ENCODE results near the gene FAM107B. TPM values are rescaled to one million over a fixed set of nuclear protein-coding genes. Genes with fewer than 3 reads are reported as not detected.
A peak's percentile ranks its signal among the peaks of the same experiment; 100 is the strongest.
"Not testable (repeated sequence)": the region's sequence is repeated elsewhere in the genome, so short reads cannot be mapped to it uniquely, and the experiment has no call there.

The FAM107B gene
- total RNA-seq, 2 experiments from 2014 or later = 105 to 129 TPM

- Mint-ChIP-seq H3K9me3 (peaks cover 16% of the 10 kb centered on the region), H3K36me3 (ENCODE audit: low read depth) (peaks cover 14% of the 10 kb centered on the region), H3K4me1 (ENCODE audit: low read depth) (peaks cover 63% of the 10 kb centered on the region), H3K4me3 (no peak overlapping the region), H3K27ac (peak overlapping the region; percentile 78), H3K27me3 (ENCODE audit: low read depth) (no peaks in the 10 kb centered on the region)
- intact Hi-C loops (cut with micrococcal nuclease) = loop anchor here (2.0 kb wide), 1 partner anchor 78 kb away; no protein-coding TSS in a partner anchor
- CTCF ChIA-PET = interaction anchor here (0.9 to 1.0 kb wide), 2 partner anchors 18 to 121 kb away, joined by 3 read pairs; no protein-coding TSS in a partner anchor
- no peak for DNase-seq
Observed at GRCh38 chr10:14664345-14664744, 110.4 kb downstream of the FAM107B start.

- Mint-ChIP-seq H3K27ac (no peak overlapping the region), H3K27me3 (ENCODE audit: low read depth) (no peaks in the 10 kb centered on the region), H3K4me1 (ENCODE audit: low read depth) (peaks cover 76% of the 10 kb centered on the region), H3K36me3 (ENCODE audit: low read depth) (peaks cover 14% of the 10 kb centered on the region), H3K4me3 (no peak overlapping the region), H3K9me3 (peaks cover 19% of the 10 kb centered on the region)
- no peak for DNase-seq
- CTCF ChIA-PET = interaction anchor here (0.7 kb wide), 1 partner anchor 13 kb away, joined by 3 read pairs; no protein-coding TSS in a partner anchor
- intact Hi-C loops (cut with micrococcal nuclease) = no loop called here
Observed at GRCh38 chr10:14661818-14662217, 112.9 kb downstream of the FAM107B start.

- peaks cover 78% of the 10 kb centered on the region for H3K4me1 Mint-ChIP-seq (ENCODE audit: low read depth)
- H3K4me3 Mint-ChIP-seq = no peak overlapping the region
- no peaks in the 10 kb centered on the region for H3K27me3 Mint-ChIP-seq (ENCODE audit: low read depth)
- H3K9me3 Mint-ChIP-seq = peaks cover 9% of the 10 kb centered on the region
- peaks cover 6% of the 10 kb centered on the region for H3K36me3 Mint-ChIP-seq (ENCODE audit: low read depth)
- CTCF ChIA-PET = no interaction called here
- DNase-seq = no peak
- intact Hi-C loops (cut with micrococcal nuclease) = no loop called here
- H3K27ac Mint-ChIP-seq = peak overlapping the region; percentile 43
Observed at GRCh38 chr10:14660831-14661230, 113.9 kb downstream of the FAM107B start.

- H3K9me3 Mint-ChIP-seq = peaks cover 6% of the 10 kb centered on the region
- peaks cover 68% of the 10 kb centered on the region for H3K4me1 Mint-ChIP-seq (ENCODE audit: low read depth)
- intact Hi-C loops (cut with micrococcal nuclease) = loop anchor here (1.0 kb wide), 3 partner anchors 11 to 152 kb away; no protein-coding TSS in a partner anchor
- CTCF ChIA-PET = no interaction called here
- H3K4me3 Mint-ChIP-seq = peak overlapping the region; percentile 32
- peak overlapping the region; percentile 89 for H3K27ac Mint-ChIP-seq
- DNase-seq = peak; percentile 67
- H3K27me3 Mint-ChIP-seq (ENCODE audit: low read depth) = no peaks in the 10 kb centered on the region
- peaks cover 3% of the 10 kb centered on the region for H3K36me3 Mint-ChIP-seq (ENCODE audit: low read depth)
Observed at GRCh38 chr10:14659626-14660196, 115.0 kb downstream of the FAM107B start.

GRCh38 chr10:14659137-14659536, 115.6 kb downstream of the FAM107B start:
- CTCF ChIA-PET = not testable (repeated sequence)

DNA sequence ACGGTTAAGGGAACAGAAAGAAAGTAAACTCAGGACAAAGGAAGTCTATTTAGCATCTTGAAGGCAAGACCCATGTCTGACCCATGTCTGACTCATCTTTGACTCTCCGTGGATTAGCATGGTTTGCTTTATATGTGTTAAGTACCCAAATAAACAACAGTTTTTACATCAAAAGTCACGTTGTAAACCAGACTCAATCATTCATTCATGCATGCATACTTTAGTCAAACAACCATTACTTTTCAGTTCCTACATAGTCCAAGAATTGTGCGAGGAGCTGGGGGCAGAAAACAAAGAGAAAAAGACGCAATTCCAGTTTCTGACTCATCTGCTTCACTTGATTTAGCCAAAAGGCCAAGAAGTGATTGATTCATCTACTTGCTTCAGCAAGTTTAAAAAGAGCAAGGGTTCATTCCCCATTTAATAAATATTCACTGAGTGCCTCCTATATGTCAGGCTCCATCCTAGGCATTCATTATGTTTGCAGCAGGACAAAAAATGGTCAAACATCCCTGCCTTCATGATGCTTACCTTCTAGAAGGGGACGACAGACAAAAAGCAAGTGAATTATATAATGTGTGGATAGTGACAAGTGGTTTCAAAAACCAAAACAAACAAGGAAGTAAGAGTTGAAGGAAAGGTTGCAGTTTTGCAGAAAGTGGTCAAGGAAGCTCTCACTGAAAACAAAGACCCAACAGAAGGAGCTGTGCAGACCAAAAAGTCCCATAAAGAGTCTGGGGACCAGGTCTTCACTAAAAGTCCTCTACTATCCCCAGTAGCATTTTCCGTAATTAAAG, 116.2 kb downstream of the FAM107B start:
- peak overlapping the region; percentile 89 for H3K27ac Mint-ChIP-seq
- intact Hi-C loops (cut with micrococcal nuclease) = loop anchor here (1.0 kb wide), 3 partner anchors 10 to 153 kb away; no protein-coding TSS in a partner anchor
- CTCF ChIA-PET = no interaction called here

More at GRCh38 chr10:14659137-14659536, 115.6 kb downstream of the FAM107B start:
- not testable (repeated sequence) for H3K9me3 Mint-ChIP-seq; DNase-seq; H3K27me3 Mint-ChIP-seq (ENCODE audit: low read depth); H3K36me3 Mint-ChIP-seq (ENCODE audit: low read depth)
- peak overlapping the region; percentile 89 for H3K27ac Mint-ChIP-seq
- H3K4me3 Mint-ChIP-seq = peak overlapping the region; percentile 32
- H3K4me1 Mint-ChIP-seq (ENCODE audit: low read depth) = peaks cover 66% of the 10 kb centered on the region
- intact Hi-C loops (cut with micrococcal nuclease) = loop anchor here (1.0 kb wide), 3 partner anchors 11 to 152 kb away; no protein-coding TSS in a partner anchor

GRCh38 chr10:14656052-14656730, 118.5 kb downstream of the FAM107B start:
- no peak for DNase-seq
- Mint-ChIP-seq H3K27me3 (ENCODE audit: low read depth) (no peaks in the 10 kb centered on the region), H3K27ac (no peak overlapping the region), H3K4me1 (ENCODE audit: low read depth) (peaks cover 69% of the 10 kb centered on the region), H3K9me3 (peaks cover 6% of the 10 kb centered on the region), H3K4me3 (no peak overlapping the region), H3K36me3 (ENCODE audit: low read depth) (peaks cover 3% of the 10 kb centered on the region)
- intact Hi-C loops (cut with micrococcal nuclease) = no loop called here
- CTCF ChIA-PET = no interaction called here

More for the DNA sequence above, 116.2 kb downstream of the FAM107B start:
- Mint-ChIP-seq H3K4me1 (ENCODE audit: low read depth) (peaks cover 67% of the 10 kb centered on the region), H3K36me3 (ENCODE audit: low read depth) (peaks cover 3% of the 10 kb centered on the region), H3K27me3 (ENCODE audit: low read depth) (no peaks in the 10 kb centered on the region), H3K9me3 (peaks cover 6% of the 10 kb centered on the region), H3K4me3 (no peak overlapping the region)
- DNase-seq = no peak

- H3K4me3 Mint-ChIP-seq = no peak overlapping the region
- no peak for DNase-seq
- no peaks in the 10 kb centered on the region for H3K27me3 Mint-ChIP-seq (ENCODE audit: low read depth)
- peaks cover 3% of the 10 kb centered on the region for H3K9me3 Mint-ChIP-seq
- H3K4me1 Mint-ChIP-seq (ENCODE audit: low read depth) = peaks cover 56% of the 10 kb centered on the region
- no peaks in the 10 kb centered on the region for H3K36me3 Mint-ChIP-seq (ENCODE audit: low read depth)
- intact Hi-C loops (cut with micrococcal nuclease) = no loop called here
- no peak overlapping the region for H3K27ac Mint-ChIP-seq
- CTCF ChIA-PET = no interaction called here
Observed at GRCh38 chr10:14654821-14655382, 119.8 kb downstream of the FAM107B start.

DNA sequence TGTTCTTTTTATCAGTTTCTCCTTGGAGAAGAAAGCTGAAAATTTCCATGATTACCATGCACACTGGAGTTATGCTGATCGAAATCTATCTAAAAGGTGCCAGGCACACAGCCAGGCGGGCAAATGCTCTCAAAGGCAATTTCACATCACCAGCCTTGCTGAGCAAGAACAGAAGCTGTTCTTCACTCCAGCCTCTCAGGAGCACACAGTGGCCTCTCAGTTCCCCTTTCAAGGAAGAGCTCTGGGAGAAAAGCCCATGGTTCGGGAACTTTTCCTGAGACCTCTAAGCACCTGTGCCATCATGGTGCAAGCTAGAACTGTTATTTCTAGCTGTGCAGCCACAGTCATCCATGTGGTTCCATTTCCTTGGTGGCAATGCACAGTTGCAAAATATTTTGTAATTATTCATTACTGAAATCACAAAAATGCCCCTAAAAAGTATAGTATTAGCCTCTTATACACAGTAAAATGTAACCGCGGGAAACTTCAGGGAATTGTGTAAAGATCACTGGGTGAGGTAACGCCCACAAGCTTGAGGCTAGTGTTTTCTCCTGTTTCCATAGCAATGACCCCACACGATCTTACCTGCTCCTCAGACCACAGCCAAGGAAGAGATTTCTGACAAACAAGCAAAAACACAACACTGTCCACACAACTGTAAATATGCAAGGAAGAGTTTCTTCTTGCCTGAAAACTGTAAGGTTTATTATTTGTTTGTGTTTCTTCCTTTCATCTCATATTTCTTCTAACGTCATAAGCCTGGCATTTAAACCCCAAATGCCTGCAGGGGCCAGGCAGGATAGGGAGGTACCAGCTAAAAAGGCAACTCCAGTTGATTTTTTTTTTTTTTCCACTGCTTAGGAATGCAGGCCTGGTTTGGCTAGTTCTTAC, 121.2 kb downstream of the FAM107B start:
- CTCF ChIA-PET = interaction anchor here (0.7 kb wide), 1 partner anchor 56 kb away, joined by 3 read pairs; no protein-coding TSS in a partner anchor
- Mint-ChIP-seq H3K4me1 (ENCODE audit: low read depth) (peaks cover 55% of the 10 kb centered on the region), H3K4me3 (no peak overlapping the region), H3K27ac (no peak overlapping the region), H3K27me3 (ENCODE audit: low read depth) (no peaks in the 10 kb centered on the region), H3K36me3 (ENCODE audit: low read depth) (no peaks in the 10 kb centered on the region), H3K9me3 (peaks cover under 1% of the 10 kb centered on the region)
- DNase-seq = no peak
- intact Hi-C loops (cut with micrococcal nuclease) = no loop called here

GRCh38 chr10:14652816-14653215, 121.9 kb downstream of the FAM107B start:
- H3K4me3 Mint-ChIP-seq = no peak overlapping the region
- peaks cover 56% of the 10 kb centered on the region for H3K4me1 Mint-ChIP-seq (ENCODE audit: low read depth)
- intact Hi-C loops (cut with micrococcal nuclease) = no loop called here
- no peaks in the 10 kb centered on the region for H3K27me3 Mint-ChIP-seq (ENCODE audit: low read depth)
- no peak for DNase-seq
- CTCF ChIA-PET = no interaction called here
- no peaks in the 10 kb centered on the region for H3K36me3 Mint-ChIP-seq (ENCODE audit: low read depth)
- H3K9me3 Mint-ChIP-seq = no peaks in the 10 kb centered on the region
- no peak overlapping the region for H3K27ac Mint-ChIP-seq

- Mint-ChIP-seq H3K4me1 (ENCODE audit: low read depth) (peaks cover 60% of the 10 kb centered on the region), H3K9me3 (no peaks in the 10 kb centered on the region), H3K27me3 (ENCODE audit: low read depth) (no peaks in the 10 kb centered on the region), H3K27ac (no peak overlapping the region), H3K36me3 (ENCODE audit: low read depth) (no peaks in the 10 kb centered on the region), H3K4me3 (no peak overlapping the region)
- CTCF ChIA-PET = no interaction called here
- intact Hi-C loops (cut with micrococcal nuclease) = no loop called here
- DNase-seq = no peak
Observed at GRCh38 chr10:14652067-14652466, 122.6 kb downstream of the FAM107B start.
